Gastroesophageal sphincter (tissue), 4 donors: Measurements from ENCODE around the gene MAN1C1. TPM values are rescaled to one million over a fixed set of nuclear protein-coding genes. Genes with fewer than 3 reads are reported as not detected.

Source experiments
- ATAC-seq: fragments of 150-250 bp; one replicate; pipeline ENCODE4 v1.9.1; 2016; ENCODE audit warnings: mild to moderate bottlenecking, moderate library complexity
- H3K27ac ChIP-seq, 4 donors: fragments of 200-600 bp; sonication (generic) in 3 of 4; 1 replicate in 3 of 4; 2 replicates in 1 of 4; pipeline ENCODE4 v1.5.1; 2016 to 2019
- H3K27me3 ChIP-seq: fragments of 200-600 bp; sonication (generic); one replicate; pipeline ENCODE4 v1.5.1; 2019
- H3K36me3 ChIP-seq, 2 donors: fragments of 200-600 bp; sonication (generic); one replicate each; pipeline ENCODE4 v1.5.1; 2019; ENCODE audit warnings: control low read depth in 1 of 2
- H3K4me1 ChIP-seq, 3 donors: fragments of 200-600 bp; sonication (generic); 1 replicate in 2 of 3; 2 replicates in 1 of 3; pipeline ENCODE4 v1.5.1; 2016 to 2019; ENCODE audit warnings: control low read depth in 2 of 3
- H3K4me3 ChIP-seq, 2 donors: fragments of 200-600 bp; sonication (generic); one replicate each; pipeline ENCODE4 v1.5.1; 2019; ENCODE audit warnings: mild to moderate bottlenecking in 1 of 2, moderate library complexity in 1 of 2
- H3K9me3 ChIP-seq, 3 donors: fragments of 200-600 bp; sonication (generic); one replicate each; pipeline ENCODE4 v1.5.1; 2017 to 2019; ENCODE audit warnings: control low read depth in 2 of 3
- CTCF ChIP-seq, 4 experiments: fragments of 200-600 bp in 2 of 4; fragments of 450-650 bp in 2 of 4; sonication (generic) in 1 of 4; IDR thresholded peaks; one replicate each; pipeline ENCODE4 v1.5.1; 2017 to 2019; ENCODE audit warnings: antibody characterized with exemption in 4 of 4, mild to moderate bottlenecking in 2 of 4, moderate library complexity in 2 of 4
- EP300 ChIP-seq: sonication (generic); formaldehyde crosslinking; IDR thresholded peaks from one replicate; pipeline ENCODE4 v1.6.1; 2017; ENCODE audit warnings: antibody characterized with exemption, mild to moderate bottlenecking
- POLR2A ChIP-seq, 2 donors: fragments of 450-650 bp; IDR thresholded peaks; one replicate each; pipeline ENCODE4 v1.6.1; 2017; ENCODE audit warnings: antibody characterized with exemption in 2 of 2, mild to moderate bottlenecking in 2 of 2, moderate library complexity in 1 of 2
- POLR2AphosphoS5 ChIP-seq: sonication (generic); formaldehyde crosslinking; IDR thresholded peaks from one replicate; pipeline ENCODE4 v1.6.1; 2017; ENCODE audit warnings: antibody characterized with exemption
- WGBS, 2 donors: methylation state at CpG; one replicate each; pipeline ENCODE4 v1.1.5; 2018; ENCODE audit warnings: low coverage in 1 of 2; 5-methylcytosine and 5-hydroxymethylcytosine counted together
- total RNA-seq, 4 donors: library from RNA; depleted of rRNA; stranded (reverse); fragments of >200 nt; gene quantifications; one replicate each; pipeline ENCODE4 v1.1.0, GENCODE V29; 2016

Gene MAN1C1
- total RNA-seq, 4 donors from 2014 or later, result 20.0 to 38.1 (median 27.8) TPM

- WGBS, 2 donors, result 88 to 93% methylated on average over 4 of the region's 4 CpGs
- Histone ChIP-seq H3K36me3 (peaks cover 0 to 16% of the 10 kb centered on the region in 2 donors), H3K4me1 (peaks cover 3 to 25% (median 11%) of the 10 kb centered on the region in 3 donors), H3K27ac (no peak overlapping the region), H3K9me3 (peaks cover 0 to 12% (median 0%) of the 10 kb centered on the region in 3 donors), H3K4me3 (no peak overlapping the region), H3K27me3 (no peaks in the 10 kb centered on the region)
- no peak for ATAC-seq
- TF ChIP-seq POLR2AphosphoS5 (no peak), CTCF (IDR thresholded peaks at IDR 0.05) (no peak), EP300 (no peak), POLR2A (IDR thresholded peaks at IDR 0.05) (no peak)
These were observed 24.7 kb downstream of the MAN1C1 start for GRCh38 chr1:25641329-25641725.

- peaks cover 0 to 11% (median 0%) of the 10 kb centered on the region in 3 donors for H3K9me3 ChIP-seq
- H3K36me3 ChIP-seq, result peaks cover 0 to 11% of the 10 kb centered on the region in 2 donors
- H3K27me3 ChIP-seq, result no peaks in the 10 kb centered on the region
- H3K4me1 ChIP-seq, result peaks cover 3 to 27% (median 11%) of the 10 kb centered on the region in 3 donors
- TF ChIP-seq CTCF (IDR thresholded peaks at IDR 0.05), result no peak
- TF ChIP-seq POLR2AphosphoS5, result no peak
- TF ChIP-seq POLR2A (IDR thresholded peaks at IDR 0.05), result no peak
- no peak for TF ChIP-seq EP300
- peak overlapping the region in 3 of 4 donors; percentile 11 to 49 (median 39) for H3K27ac ChIP-seq
- H3K4me3 ChIP-seq, result no peak overlapping the region
- peak; percentile 70 for ATAC-seq
- 51 to 62% methylated on average over 3 to 8 of the region's 8 CpGs for WGBS, 2 donors
These were observed 25.5 kb downstream of the MAN1C1 start for GRCh38 chr1:25641931-25642573.

- ATAC-seq, result peak; percentile 46
- Histone ChIP-seq H3K36me3 (peaks cover 0 to 11% of the 10 kb centered on the region in 2 donors), H3K4me1 (peaks cover 3 to 32% (median 11%) of the 10 kb centered on the region in 3 donors), H3K9me3 (peaks cover 0 to 11% (median 0%) of the 10 kb centered on the region in 3 donors), H3K27ac (peak overlapping the region in 3 of 4 donors; percentile 11 to 49 (median 39)), H3K4me3 (no peak overlapping the region), H3K27me3 (no peaks in the 10 kb centered on the region)
- TF ChIP-seq POLR2A (IDR thresholded peaks at IDR 0.05), result no peak
- no peak for TF ChIP-seq POLR2AphosphoS5
- TF ChIP-seq CTCF (IDR thresholded peaks at IDR 0.05), result no peak
- no peak for TF ChIP-seq EP300
- WGBS, 2 donors, result 63 to 66% methylated on average over 8 of the region's 8 CpGs
These were observed 26.1 kb downstream of the MAN1C1 start for GRCh38 chr1:25642574-25643108.

- Histone ChIP-seq H3K4me3 (no peak overlapping the region), H3K27me3 (no peaks in the 10 kb centered on the region), H3K9me3 (peaks cover 0 to 2% (median 0%) of the 10 kb centered on the region in 3 donors), H3K4me1 (peaks cover 3 to 45% (median 11%) of the 10 kb centered on the region in 3 donors), H3K27ac (no peak overlapping the region), H3K36me3 (peaks cover 0 to 11% of the 10 kb centered on the region in 2 donors)
- ATAC-seq, result no peak
- TF ChIP-seq POLR2A (IDR thresholded peaks at IDR 0.05) (no peak), CTCF (IDR thresholded peaks at IDR 0.05) (no peak), POLR2AphosphoS5 (no peak), EP300 (no peak)
- WGBS, 2 donors, result 91 to 99% methylated on average over 7 of the region's 7 CpGs
These were observed 27.3 kb downstream of the MAN1C1 start for GRCh38 chr1:25643929-25644328.
